H1 (cell line): Measurements from ENCODE around the gene P3H3. TPM values are rescaled to one million over a fixed set of nuclear protein-coding genes. Genes with fewer than 3 reads are reported as not detected.

ENCODE experiments used
- PHF8 ChIP-seq: fragments of 200-600 bp; sonication (generic); conservative IDR thresholded peaks from 2 replicates; pipeline ENCODE4 v1.7.1; 2012; ENCODE audit warnings: low read depth, mild to moderate bottlenecking, inconsistent platforms, low read length, moderate library complexity
- polyA plus RNA-seq, 7 experiments: library from polyadenylated mRNA; depleted of rRNA in 3 of 7; stranded (reverse) in 5 of 7; unstranded in 2 of 7; fragments of >200 nt in 5 of 7; fragments of 200-250 nt in 2 of 7; gene quantifications; 1 replicate in 5 of 7; 2 replicates in 1 of 7; 4 replicates in 1 of 7; pipeline versions ENCODE4 v1.2.1 to v1.2.3, GENCODE V29; 2011 to 2013; ENCODE audit warnings: missing spikeins in 2 of 7, mixed read lengths in 2 of 7
- total RNA-seq: library from RNA; stranded (reverse); fragmentation: NEBNext Ultra II Directional; extraction: Animal tissue kit (Norgen Biotek cat#: 25700); gene quantifications from 2 replicates; pipeline ENCODE4 v1.2.1, GENCODE V29; 2021

P3H3 gene
- total and polyA plus RNA-seq, 2 of the 8 experiments (the other 6 are each of a cell fraction or from before 2014, with no cell fraction given), result 22.9 to 43.5 TPM

DNA sequence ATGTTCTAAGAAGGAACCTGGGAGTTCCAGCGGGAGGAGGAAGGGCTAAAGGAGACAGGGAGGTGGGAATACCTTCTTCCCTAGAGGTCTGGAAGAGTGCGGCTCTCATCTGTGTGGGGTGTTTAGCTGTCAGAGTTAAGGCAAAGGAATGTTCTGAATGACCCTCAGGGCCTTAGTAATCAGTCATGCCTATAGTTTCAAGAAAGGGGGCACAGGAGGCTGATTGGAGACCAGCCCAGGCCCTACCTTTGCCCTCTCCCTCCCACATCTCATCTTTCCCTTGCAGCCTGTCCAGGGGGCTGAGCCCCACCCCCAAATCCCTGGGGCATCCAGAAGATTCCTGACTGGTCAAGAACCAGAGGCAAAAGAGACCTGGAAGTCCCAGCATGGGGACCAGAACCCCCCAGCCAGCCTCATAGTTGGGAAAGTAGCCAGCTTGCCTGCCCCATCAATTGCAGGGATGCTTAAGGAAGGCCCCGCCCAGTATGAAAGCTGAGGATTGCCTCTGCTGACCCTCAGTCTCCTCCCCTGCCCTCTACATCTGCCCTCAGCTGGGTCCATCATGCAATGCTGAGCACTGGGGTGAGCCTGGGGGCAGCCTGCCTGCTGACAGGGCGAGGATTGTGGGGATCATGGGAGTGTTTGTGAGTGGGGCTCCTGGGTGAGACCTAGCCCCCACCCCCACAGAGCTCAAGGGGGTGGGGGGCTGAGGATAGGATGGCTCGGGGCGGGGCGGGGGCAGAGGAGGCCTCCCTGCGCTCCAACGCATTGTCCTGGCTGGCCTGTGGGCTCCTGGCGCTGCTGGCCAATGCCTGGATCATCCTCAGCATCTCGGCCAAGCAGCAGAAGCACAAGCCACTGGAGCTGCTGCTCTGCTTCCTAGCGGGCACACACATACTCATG, 4.8 kb upstream of the P3H3 start (continued):
- no peak for TF ChIP-seq PHF8
- TF ChIP-seq, all 59 proteins: peak for 0
